Measurements from ENCODE around the gene LST1.

Gene LST1

GRCh38 chr6:31586008-31586407, at the start of gene LST1:
LST1 (plus strand) TSS chr6:31586277; CDS start chr6:31587300, 1,023 bp downstream.
- DNase-seq (ENCODE audit: low read depth in 2 of 2) = no peak

GRCh38 chr6:31538805-31539400, 47.2 kb upstream of the LST1 start:
- DNase-seq (ENCODE audit: low read depth in 2 of 2) = no peak

GRCh38 chr6:31540640-31541039, 45.4 kb upstream of the LST1 start:
- DNase-seq (ENCODE audit: low read depth in 2 of 2) = no peak

GRCh38 chr6:31541059-31541657, 44.9 kb upstream of the LST1 start:
- peak; percentile 33 to 40 for DNase-seq (ENCODE audit: low read depth in 2 of 2)

- DNase-seq (ENCODE audit: low read depth in 2 of 2) = peak; percentile 83 to 89
These were observed 44.2 kb upstream of the LST1 start, which contains the start of gene DDX39B for GRCh38 chr6:31541658-31542521. DDX39B (minus strand) TSS chr6:31542003; CDS start chr6:31540532, 1,471 bp downstream.

- no peak for DNase-seq (ENCODE audit: low read depth in 2 of 2)
These were observed 42.4 kb upstream of the LST1 start for GRCh38 chr6:31543639-31544038.

GRCh38 chr6:31544676-31545075, 41.4 kb upstream of the LST1 start:
- no peak for DNase-seq (ENCODE audit: low read depth in 2 of 2)

- DNase-seq (ENCODE audit: low read depth in 2 of 2) = no peak
These were observed 40.8 kb upstream of the LST1 start for GRCh38 chr6:31545291-31545690.

- peak; percentile 74 to 77 for DNase-seq (ENCODE audit: low read depth in 2 of 2)
These were observed 39.6 kb upstream of the LST1 start, which contains the start of gene ATP6V1G2 for GRCh38 chr6:31546339-31546957. ATP6V1G2 (minus strand) TSS chr6:31546608; CDS start chr6:31546559, 49 bp downstream.

GRCh38 chr6:31546958-31547726, 38.9 kb upstream of the LST1 start, which contains the start of gene NFKBIL1:
NFKBIL1 (plus strand) TSS chr6:31547608; CDS start chr6:31547695, 87 bp downstream.
- DNase-seq (ENCODE audit: low read depth in 2 of 2) = peak; percentile 82 to 85

- no peak for DNase-seq (ENCODE audit: low read depth in 2 of 2)
These were observed 38.1 kb upstream of the LST1 start for GRCh38 chr6:31547727-31548543.

- DNase-seq (ENCODE audit: low read depth in 2 of 2) = no peak
These were observed 37.6 kb upstream of the LST1 start for GRCh38 chr6:31548544-31548873.

- peak in 1 of 2 donors; percentile 56 for DNase-seq (ENCODE audit: low read depth in 2 of 2)
These were observed 34.7 kb upstream of the LST1 start for GRCh38 chr6:31551371-31551770.

GRCh38 chr6:31556307-31556706, 29.8 kb upstream of the LST1 start:
- DNase-seq (ENCODE audit: low read depth in 2 of 2) = no peak

- DNase-seq (ENCODE audit: low read depth in 2 of 2) = no peak
These were observed 28.4 kb upstream of the LST1 start for GRCh38 chr6:31557443-31558317.

- no peak for DNase-seq (ENCODE audit: low read depth in 2 of 2)
These were observed 27.8 kb upstream of the LST1 start for GRCh38 chr6:31558318-31558625.

GRCh38 chr6:31558631-31559500, 27.2 kb upstream of the LST1 start:
- DNase-seq (ENCODE audit: low read depth in 2 of 2) = peak; percentile 62 to 64

GRCh38 chr6:31559606-31559957, 26.5 kb upstream of the LST1 start:
- DNase-seq (ENCODE audit: low read depth in 2 of 2) = no peak

All from stimulated activated CD4-positive, alpha-beta T cell treated with anti-CD3 and anti-CD28 coated beads, Interleukin-1b, Interleukin-23, amount 100 ng/mL, for 4 hours (primary cell).